Gastrocnemius medialis (tissue), 4 donors: ENCODE results near the gene FLT3. TPM values are rescaled to one million over a fixed set of nuclear protein-coding genes. Genes with fewer than 3 reads are reported as not detected.

Experiments used
- ATAC-seq, 2 donors: fragments of 150-250 bp; one replicate each; pipeline ENCODE4 v1.9.1; 2016
- DNase-seq, 2 donors: peaks; one replicate each; pipeline ENCODE4 v3.0.0-alpha.2; 2019
- H3K27ac ChIP-seq, 4 donors: fragments of 200-600 bp; sonication (generic); 1 replicate in 1 of 4; 2 replicates in 3 of 4; pipeline ENCODE4 v1.5.1; 2016 to 2018; ENCODE audit warnings: mild to moderate bottlenecking in 2 of 4, moderate library complexity in 1 of 4
- H3K27me3 ChIP-seq, 3 donors: fragments of 200-600 bp; sonication (generic) in 2 of 3; 1 replicate in 1 of 3; 2 replicates in 2 of 3; pipeline versions ENCODE4 v1.5.1 to v1.6.0; 2016 to 2019; ENCODE audit warnings: mild to moderate bottlenecking in 1 of 3, moderate library complexity in 1 of 3
- H3K36me3 ChIP-seq, 2 donors: fragments of 200-600 bp; sonication (generic) in 1 of 2; one replicate each; pipeline ENCODE4 v1.5.1; 2017 to 2018
- H3K4me1 ChIP-seq, 2 donors: fragments of 200-600 bp; sonication (generic) in 1 of 2; one replicate each; pipeline ENCODE4 v1.5.1; 2016 to 2017; ENCODE audit warnings: mild to moderate bottlenecking in 2 of 2
- H3K4me3 ChIP-seq, 4 donors: fragments of 200-600 bp; sonication (generic) in 3 of 4; 1 replicate in 1 of 4; 2 replicates in 3 of 4; pipeline ENCODE4 v1.5.1; 2016 to 2019; ENCODE audit warnings: mild to moderate bottlenecking in 2 of 4
- H3K9me3 ChIP-seq, 3 donors: fragments of 200-600 bp; sonication (generic) in 2 of 3; 1 replicate in 1 of 3; 2 replicates in 2 of 3; pipeline ENCODE4 v1.5.1; 2016 to 2019
- POLR2A ChIP-seq, 2 donors: fragments of 450-650 bp; IDR thresholded peaks; one replicate each; pipeline ENCODE4 v1.6.1; 2017; ENCODE audit warnings: antibody characterized with exemption in 2 of 2, mild to moderate bottlenecking in 2 of 2, moderate library complexity in 2 of 2
- in situ Hi-C, 4 donors: fragments of 200-750 bp; cut with MboI; loops; one replicate each; pipeline versions ENCODE4 v1.15.0 to v1.8.0; 2017; ENCODE audit warnings: low sequenced_read_pairs in 4 of 4
- intact Hi-C: fragments of 100-400 bp; cut with DNase I; formaldehyde crosslinking; loops from one replicate; pipeline ENCODE4 v1.15.1; 2023; ENCODE audit warnings: low total_unique reads
- total RNA-seq, 4 donors: library from RNA; depleted of rRNA; stranded (reverse); fragments of >200 nt; gene quantifications; one replicate each; pipeline versions ENCODE4 v1.1.0 to v1.2.3, GENCODE V29; 2016
- TF ChIP-seq, protein P1 (sequence below), 5 experiments: fragments of 450-650 bp in 3 of 5; fragments of 200-600 bp in 2 of 5; sonication (generic) in 2 of 5; IDR thresholded peaks in 4 of 5; conservative IDR thresholded peaks in 1 of 5; 1 replicate in 4 of 5; 2 replicates in 1 of 5; pipeline ENCODE4 v1.5.1; 2016 to 2019; ENCODE audit warnings: antibody characterized with exemption in 5 of 5, mild to moderate bottlenecking in 3 of 5, moderate library complexity in 3 of 5

The FLT3 gene
- total RNA-seq, 4 donors from 2014 or later: 0.22 to 0.92 (median 0.37) TPM

DNA sequence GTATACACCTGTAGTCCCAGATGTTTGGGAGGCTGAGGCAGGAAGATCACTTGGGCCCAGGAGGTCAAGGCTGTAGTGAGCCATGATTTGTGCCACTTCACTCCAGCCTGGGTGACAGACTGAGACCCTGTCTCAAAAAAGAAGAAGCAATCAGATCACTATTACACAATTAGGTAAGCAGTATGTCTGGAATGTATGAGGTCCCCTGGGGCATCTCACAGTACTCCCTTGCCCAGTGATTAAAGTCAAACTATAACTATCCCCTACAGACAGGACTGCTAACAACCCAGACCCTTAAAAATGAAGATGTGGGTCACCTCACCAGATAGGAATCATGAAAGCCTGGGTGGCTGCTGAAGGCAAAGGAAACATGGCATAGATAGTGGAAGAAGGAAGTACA lies 28.6 kb upstream of the FLT3 start:
- no peaks in the 10 kb centered on the region for H3K9me3 ChIP-seq
- no peaks in the 10 kb centered on the region for H3K4me1 ChIP-seq
- TF ChIP-seq, protein P1, sequence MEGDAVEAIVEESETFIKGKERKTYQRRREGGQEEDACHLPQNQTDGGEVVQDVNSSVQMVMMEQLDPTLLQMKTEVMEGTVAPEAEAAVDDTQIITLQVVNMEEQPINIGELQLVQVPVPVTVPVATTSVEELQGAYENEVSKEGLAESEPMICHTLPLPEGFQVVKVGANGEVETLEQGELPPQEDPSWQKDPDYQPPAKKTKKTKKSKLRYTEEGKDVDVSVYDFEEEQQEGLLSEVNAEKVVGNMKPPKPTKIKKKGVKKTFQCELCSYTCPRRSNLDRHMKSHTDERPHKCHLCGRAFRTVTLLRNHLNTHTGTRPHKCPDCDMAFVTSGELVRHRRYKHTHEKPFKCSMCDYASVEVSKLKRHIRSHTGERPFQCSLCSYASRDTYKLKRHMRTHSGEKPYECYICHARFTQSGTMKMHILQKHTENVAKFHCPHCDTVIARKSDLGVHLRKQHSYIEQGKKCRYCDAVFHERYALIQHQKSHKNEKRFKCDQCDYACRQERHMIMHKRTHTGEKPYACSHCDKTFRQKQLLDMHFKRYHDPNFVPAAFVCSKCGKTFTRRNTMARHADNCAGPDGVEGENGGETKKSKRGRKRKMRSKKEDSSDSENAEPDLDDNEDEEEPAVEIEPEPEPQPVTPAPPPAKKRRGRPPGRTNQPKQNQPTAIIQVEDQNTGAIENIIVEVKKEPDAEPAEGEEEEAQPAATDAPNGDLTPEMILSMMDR (IDR thresholded peaks at IDR 0.05 in 4 of 5, conservative IDR thresholded peaks at IDR 0.05 in 1 of 5): no peak
- TF ChIP-seq POLR2A (IDR thresholded peaks at IDR 0.05): no peak
- ATAC-seq (no peak), DNase-seq (no peak)
- H3K36me3 ChIP-seq: no peaks in the 10 kb centered on the region
- H3K27me3 ChIP-seq: no peaks in the 10 kb centered on the region
- in situ Hi-C loops (loop anchor here in 2 of 4 donors (25.0 kb wide), 4 partner anchors 533 to 867 kb away; partner anchors contain the start of genes POMP (in 1 of the 2), RASL11A (in 1 of the 2), RPL21 (in 1 of the 2) and SLC46A3 (in 1 of the 2)), intact Hi-C loops (no loop called here)
- no peak overlapping the region for H3K27ac ChIP-seq
- H3K4me3 ChIP-seq: no peak overlapping the region

DNA sequence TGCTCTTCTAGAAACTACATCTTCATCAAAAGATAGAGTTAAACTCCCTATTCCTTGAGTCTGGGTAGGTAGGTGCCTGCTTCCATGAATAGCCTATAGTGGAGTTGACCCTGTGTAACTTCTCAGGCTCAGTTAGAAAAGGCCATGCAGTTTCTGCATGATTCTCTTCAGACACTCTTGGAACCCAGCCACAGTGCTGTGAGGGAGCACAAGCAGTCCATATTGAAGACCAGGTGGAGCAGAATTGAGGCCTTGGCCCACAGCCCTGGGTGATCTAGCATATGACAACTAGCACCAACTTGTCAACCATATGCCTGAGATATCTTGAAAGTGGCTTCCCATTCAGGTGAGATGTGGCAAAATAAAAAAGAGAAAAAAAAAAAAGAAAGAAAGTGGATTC lies 27.7 kb upstream of the FLT3 start:
- intact Hi-C loops: no loop called here
- H3K4me3 ChIP-seq: no peak overlapping the region
- no peak for ATAC-seq
- no peaks in the 10 kb centered on the region for H3K9me3 ChIP-seq
- DNase-seq: no peak
- in situ Hi-C loops: loop anchor here in 2 of 4 donors (25.0 kb wide), 4 partner anchors 534 to 866 kb away; partner anchors contain the start of genes POMP (in 1 of the 2), RASL11A (in 1 of the 2), RPL21 (in 1 of the 2) and SLC46A3 (in 1 of the 2)
- H3K36me3 ChIP-seq: no peaks in the 10 kb centered on the region
- H3K27ac ChIP-seq: no peak overlapping the region
- no peaks in the 10 kb centered on the region for H3K4me1 ChIP-seq
- peaks cover 0 to 4% (median 0%) of the 10 kb centered on the region in 3 donors for H3K27me3 ChIP-seq
- TF ChIP-seq, protein P1 (IDR thresholded peaks at IDR 0.05 in 4 of 5, conservative IDR thresholded peaks at IDR 0.05 in 1 of 5): no peak
- TF ChIP-seq POLR2A (IDR thresholded peaks at IDR 0.05): no peak

DNA sequence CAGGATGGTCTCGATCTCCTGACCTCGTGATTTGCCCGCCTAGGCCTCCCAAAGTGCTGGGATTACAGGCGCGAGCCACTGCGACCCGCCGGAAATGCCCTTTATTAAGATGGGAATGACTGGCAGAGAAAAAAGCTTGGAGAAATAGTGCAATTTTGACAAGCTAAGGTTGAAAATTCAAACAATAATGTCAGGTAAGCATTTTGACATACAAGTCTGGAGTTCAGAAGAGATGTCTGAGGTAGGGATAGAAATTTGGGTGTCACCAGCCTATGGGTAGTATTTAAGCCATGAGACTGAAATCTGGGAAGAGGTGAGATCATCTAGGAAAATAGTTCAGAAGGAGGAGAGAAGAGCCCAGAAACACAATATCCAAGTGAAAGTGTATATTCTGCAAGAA lies 20.8 kb upstream of the FLT3 start:
- no peak for DNase-seq
- Histone ChIP-seq H3K27me3 (peaks cover 0 to 4% (median 0%) of the 10 kb centered on the region in 3 donors), H3K36me3 (no peaks in the 10 kb centered on the region), H3K4me1 (no peaks in the 10 kb centered on the region), H3K9me3 (no peaks in the 10 kb centered on the region), H3K27ac (no peak overlapping the region), H3K4me3 (no peak overlapping the region)
- intact Hi-C loops: no loop called here
- ATAC-seq: no peak
- in situ Hi-C loops: no loop called here
- no peak for TF ChIP-seq POLR2A (IDR thresholded peaks at IDR 0.05)
- TF ChIP-seq, protein P1 (IDR thresholded peaks at IDR 0.05 in 4 of 5, conservative IDR thresholded peaks at IDR 0.05 in 1 of 5): no peak

DNA sequence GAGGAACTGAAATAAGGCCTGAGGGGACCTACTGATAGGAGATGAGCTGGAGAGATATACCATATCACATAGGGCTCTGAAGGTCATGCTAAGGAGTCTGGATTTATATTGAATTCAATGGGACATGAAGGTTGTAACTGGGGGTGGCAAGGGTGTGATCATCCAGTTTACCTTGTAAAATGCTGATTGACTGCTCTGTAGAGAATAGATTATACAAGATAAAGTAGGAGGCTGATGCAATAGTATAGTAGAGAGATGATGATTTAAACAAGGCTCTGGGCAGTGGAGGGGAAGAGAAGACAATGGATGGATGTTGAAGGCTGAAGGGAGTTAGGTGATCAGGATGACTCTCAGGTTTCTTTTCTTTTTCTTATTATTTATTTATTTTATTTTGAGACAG lies 19.9 kb upstream of the FLT3 start:
- H3K36me3 ChIP-seq: no peaks in the 10 kb centered on the region
- H3K4me1 ChIP-seq: no peaks in the 10 kb centered on the region
- DNase-seq (no peak), ATAC-seq (no peak)
- H3K9me3 ChIP-seq: no peaks in the 10 kb centered on the region
- TF ChIP-seq, protein P1 (IDR thresholded peaks at IDR 0.05 in 4 of 5, conservative IDR thresholded peaks at IDR 0.05 in 1 of 5): no peak
- no peak for TF ChIP-seq POLR2A (IDR thresholded peaks at IDR 0.05)
- H3K27me3 ChIP-seq: peaks cover 0 to 4% (median 0%) of the 10 kb centered on the region in 3 donors
- no peak overlapping the region for H3K27ac ChIP-seq
- intact Hi-C loops: no loop called here
- in situ Hi-C loops: no loop called here
- no peak overlapping the region for H3K4me3 ChIP-seq
